Occipital lobe (tissue), 2 donors: ENCODE results near the gene CLCN6. TPM values are rescaled to one million over a fixed set of nuclear protein-coding genes. Genes with fewer than 3 reads are reported as not detected.

ENCODE experiments used
- small RNA-seq: library from RNA; depleted of rRNA; stranded (forward); fragments of <200 nt; gene quantifications from one replicate; pipeline ENCODE3, GENCODE V24; 2014
- total RNA-seq: library from RNA; depleted of rRNA; stranded (reverse); fragments of >200 nt; gene quantifications from one replicate; pipeline ENCODE4 v1.2.3, GENCODE V29; 2014

Gene CLCN6
- total RNA-seq, 1 donor from 2014 or later = 15.6 TPM

Small RNAs within 50 kb of the gene (small RNA-seq; reads per million reads assigned to genes)
- gene RF02156 (not detected), gene RF02157 (not detected), gene RF02158 (not detected)

Other genes starting within 250 kb of the CLCN6 start
- gene FBXO2, start 151.8 kb upstream of the CLCN6 start, total RNA-seq = 2.7 TPM
- gene FBXO44, start 151.3 kb upstream of the CLCN6 start, total RNA-seq = 30.3 TPM
- 7.6 TPM for gene FBXO6, start 142.0 kb upstream of the CLCN6 start, total RNA-seq
- gene MAD2L2, start 125.0 kb upstream of the CLCN6 start, total RNA-seq = 43.4 TPM
- 107 TPM for gene DRAXIN, start 114.5 kb upstream of the CLCN6 start, total RNA-seq
- 4.2 TPM for gene AGTRAP, start 70.1 kb upstream of the CLCN6 start, total RNA-seq
- not detected for gene C1orf167, start 44.0 kb upstream of the CLCN6 start, total RNA-seq
- 27.6 TPM for gene MTHFR, start 227 bp upstream of the CLCN6 start, total RNA-seq
- 0.47 TPM for gene NPPA, start 41.6 kb downstream of the CLCN6 start, total RNA-seq
- 0.47 TPM for gene NPPB, start 52.8 kb downstream of the CLCN6 start, total RNA-seq
- gene KIAA2013, start 120.2 kb downstream of the CLCN6 start, total RNA-seq = 18.6 TPM
- gene PLOD1, start 128.5 kb downstream of the CLCN6 start, total RNA-seq = 23.9 TPM
- 35.1 TPM for gene MFN2, start 174.3 kb downstream of the CLCN6 start, total RNA-seq
- 29.0 TPM for gene MIIP, start 213.3 kb downstream of the CLCN6 start, total RNA-seq